NCI-H2196 (cell line): Measurements from ENCODE around the gene GEN1.
"Not testable (repeated sequence)": the region's sequence is repeated elsewhere in the genome, so short reads cannot be mapped to it uniquely, and the experiment has no call there.

Experiments used
- DNase-seq: peaks from one replicate; lab custom pipeline; 2025; ENCODE audit not compliant: unreplicated experiment; lab: John Stamatoyannopoulos, UW

Gene GEN1

GRCh38 chr2:17821535-17822444 is 67.9 kb downstream of the GEN1 start:
- no peak for DNase-seq

DNA sequence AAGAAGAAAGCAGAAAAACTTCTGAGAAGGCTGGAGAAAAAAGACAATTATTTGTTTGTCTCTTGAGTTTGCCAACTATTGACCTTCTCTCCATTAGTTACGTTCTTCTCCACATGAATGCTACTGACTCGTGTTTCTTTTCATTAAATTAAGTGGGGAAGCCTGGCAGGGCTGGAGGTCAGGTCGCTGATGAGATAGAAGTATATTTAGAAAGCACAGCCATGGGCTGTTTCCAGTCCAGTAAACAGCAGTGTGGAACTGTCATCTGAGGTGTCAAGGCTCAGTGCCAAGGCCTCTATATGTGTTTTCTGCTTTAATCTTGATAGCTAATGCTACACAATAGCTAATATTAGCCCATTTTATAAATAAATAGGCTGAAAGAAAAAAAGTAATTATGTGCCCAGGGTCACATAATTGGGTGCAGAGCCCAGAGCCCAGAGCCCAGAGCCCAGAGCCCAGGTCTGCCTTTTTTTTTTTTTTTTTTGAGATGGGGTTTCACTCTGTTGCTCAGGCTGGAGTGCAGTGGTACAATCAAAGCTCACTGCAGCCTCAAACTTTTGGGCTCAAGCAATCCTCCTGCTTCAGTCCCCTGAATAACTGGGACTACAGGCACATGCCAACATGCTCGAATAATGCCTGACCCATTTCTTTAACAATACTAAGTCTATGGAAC is 68.6 kb downstream of the GEN1 start:
- DNase-seq: no peak

GRCh38 chr2:17823646-17824045 is 69.7 kb downstream of the GEN1 start:
- not testable (repeated sequence) for DNase-seq

GRCh38 chr2:17827316-17827715 is 73.4 kb downstream of the GEN1 start:
- no peak for DNase-seq

DNA sequence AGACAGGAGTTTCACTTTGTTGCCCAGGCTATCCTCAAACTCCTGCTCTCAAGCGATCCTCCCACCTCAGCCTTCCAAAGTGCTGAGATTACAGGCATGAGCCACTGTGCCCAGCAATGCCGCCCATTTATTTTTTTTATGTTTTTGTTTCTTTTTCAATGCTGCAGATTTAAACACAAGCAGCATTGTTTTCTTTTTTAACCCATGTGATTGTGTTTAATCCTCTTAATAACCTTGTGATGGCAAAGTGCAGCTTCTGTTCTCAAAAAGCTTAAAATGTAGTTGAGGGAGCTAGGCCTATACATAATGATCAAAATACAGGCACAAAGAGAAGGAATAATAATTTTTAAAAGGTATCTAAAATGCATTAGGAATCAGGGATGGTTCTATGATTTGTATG is 73.8 kb downstream of the GEN1 start:
- DNase-seq: no peak

DNA sequence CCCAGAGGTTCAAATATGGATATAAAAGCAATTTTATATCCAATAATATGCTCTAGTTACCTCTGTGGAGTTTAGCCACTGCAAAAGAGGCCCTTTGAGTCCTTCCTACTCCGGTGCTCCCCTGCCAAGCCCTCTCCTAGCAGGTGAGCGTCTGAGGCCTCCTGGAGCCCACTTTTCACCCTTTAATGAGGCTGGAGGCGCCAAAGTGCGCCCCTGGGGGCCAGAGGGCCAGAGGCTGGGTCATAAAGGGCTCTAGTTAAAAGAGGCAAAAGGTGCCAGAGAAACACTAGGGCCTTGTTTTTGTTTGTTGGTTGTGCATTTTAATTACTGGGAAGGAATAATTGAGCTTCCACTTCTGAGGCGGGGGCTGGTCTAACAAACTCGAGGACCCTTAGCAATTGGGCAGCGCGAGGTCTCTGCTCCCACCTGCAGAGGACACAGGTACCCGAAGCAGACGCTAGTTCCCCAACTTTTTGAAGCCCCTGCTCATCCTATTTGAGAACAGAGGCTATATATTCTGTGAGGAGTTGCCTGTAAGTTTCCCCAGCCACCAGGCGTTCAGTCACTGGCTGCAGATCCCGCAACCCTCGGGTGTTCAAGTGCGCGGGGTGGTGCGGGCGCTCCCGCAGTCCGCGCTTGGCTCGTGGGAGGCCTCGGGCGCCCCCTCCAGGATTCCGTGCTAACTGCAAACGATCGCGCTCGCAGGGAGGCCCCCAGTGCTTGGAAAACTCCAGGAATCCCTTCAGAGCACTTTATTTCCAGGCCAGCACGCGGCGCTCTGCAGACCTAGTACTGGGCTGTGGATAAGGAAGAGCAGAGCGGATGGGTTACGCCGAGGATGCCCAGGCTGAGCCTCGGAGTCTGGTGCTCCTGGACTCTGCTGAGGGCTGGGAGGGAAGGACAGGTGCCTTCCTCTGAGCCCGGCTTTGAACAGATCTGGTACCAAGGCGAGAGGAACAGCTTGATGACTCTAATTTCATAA is 76.4 kb downstream of the GEN1 start:
- DNase-seq: peak; percentile 59

- no peak for DNase-seq
Observed at GRCh38 chr2:17835516-17835915, 81.6 kb downstream of the GEN1 start.
